Keratinocyte (primary cell): ENCODE measurements around the gene NAT9.

ENCODE experiments used
- EZH2 ChIP-seq: IDR thresholded peaks from one replicate; pipeline ENCODE4 v1.6.1; 2012; ENCODE audit warnings: inconsistent platforms, mild to moderate bottlenecking, low read length, moderate library complexity
- TF ChIP-seq, protein P1 (sequence below), 3 experiments: IDR thresholded peaks in 1 of 3; conservative IDR thresholded peaks in 1 of 3; optimal IDR thresholded peaks in 1 of 3; 2 replicates in 2 of 3; 3 replicates in 1 of 3; pipeline versions ENCODE3 to v1.5.1; 2011; ENCODE audit warnings: low read length in 3 of 3, mild to moderate bottlenecking in 3 of 3, moderate library complexity in 2 of 3, control low read depth in 1 of 3, inconsistent platforms in 1 of 3; ENCODE audit not compliant: insufficient read depth in 2 of 3; ENCODE audit errors: extremely low read depth in 1 of 3

DNA sequence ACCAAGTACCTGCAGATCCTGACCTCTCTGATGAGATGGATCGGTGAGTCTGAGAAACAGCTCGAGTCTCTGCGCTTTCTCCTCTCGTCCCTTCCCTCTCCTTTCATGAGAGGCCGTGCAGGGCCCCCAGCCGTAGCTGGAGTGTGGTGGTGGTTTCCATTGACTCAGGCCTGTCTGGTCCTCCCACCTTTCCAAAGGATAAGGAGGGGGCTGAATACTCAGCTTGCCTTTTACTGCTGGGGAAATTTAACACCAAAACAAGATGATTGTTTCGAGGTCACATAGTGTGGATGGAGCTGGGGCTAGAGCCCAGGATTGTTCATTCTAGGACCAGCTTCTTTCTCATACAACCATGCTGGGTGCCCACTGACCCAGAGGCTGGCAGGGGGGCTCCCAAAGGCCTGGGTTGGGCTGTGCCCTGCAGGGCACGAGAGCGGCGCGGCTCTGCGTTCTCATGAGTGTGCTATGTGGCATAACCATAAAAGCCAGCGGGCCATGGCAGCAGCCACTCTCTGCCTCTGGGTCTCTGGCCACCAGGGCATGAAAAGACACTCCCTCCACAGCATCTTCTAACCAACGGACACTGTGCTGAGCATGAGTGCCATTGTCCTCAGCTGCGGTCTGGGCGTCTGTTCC, 43.8 kb upstream of the NAT9 start:
- TF ChIP-seq, protein P1, sequence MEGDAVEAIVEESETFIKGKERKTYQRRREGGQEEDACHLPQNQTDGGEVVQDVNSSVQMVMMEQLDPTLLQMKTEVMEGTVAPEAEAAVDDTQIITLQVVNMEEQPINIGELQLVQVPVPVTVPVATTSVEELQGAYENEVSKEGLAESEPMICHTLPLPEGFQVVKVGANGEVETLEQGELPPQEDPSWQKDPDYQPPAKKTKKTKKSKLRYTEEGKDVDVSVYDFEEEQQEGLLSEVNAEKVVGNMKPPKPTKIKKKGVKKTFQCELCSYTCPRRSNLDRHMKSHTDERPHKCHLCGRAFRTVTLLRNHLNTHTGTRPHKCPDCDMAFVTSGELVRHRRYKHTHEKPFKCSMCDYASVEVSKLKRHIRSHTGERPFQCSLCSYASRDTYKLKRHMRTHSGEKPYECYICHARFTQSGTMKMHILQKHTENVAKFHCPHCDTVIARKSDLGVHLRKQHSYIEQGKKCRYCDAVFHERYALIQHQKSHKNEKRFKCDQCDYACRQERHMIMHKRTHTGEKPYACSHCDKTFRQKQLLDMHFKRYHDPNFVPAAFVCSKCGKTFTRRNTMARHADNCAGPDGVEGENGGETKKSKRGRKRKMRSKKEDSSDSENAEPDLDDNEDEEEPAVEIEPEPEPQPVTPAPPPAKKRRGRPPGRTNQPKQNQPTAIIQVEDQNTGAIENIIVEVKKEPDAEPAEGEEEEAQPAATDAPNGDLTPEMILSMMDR (optimal IDR thresholded peaks at IDR 0.05 in 1 of 3, IDR thresholded peaks at IDR 0.05 in 1 of 3, conservative IDR thresholded peaks at IDR 0.05 in 1 of 3; ENCODE audit: extremely low read depth in 1 of 3, insufficient read depth in 2 of 3, low read length in 3 of 3), result no peak
- no peak for TF ChIP-seq EZH2
